GM19043 (cell line): Measurements from ENCODE around the gene GGTLC1.

ENCODE experiments used
- ATAC-seq: cut with Tn5 transposase; IDR thresholded peaks from one replicate; pipeline ENCODE4 v1.9.1; 2021; ENCODE audit warnings: low read depth; ENCODE audit not compliant: unreplicated experiment

GGTLC1 gene

DNA sequence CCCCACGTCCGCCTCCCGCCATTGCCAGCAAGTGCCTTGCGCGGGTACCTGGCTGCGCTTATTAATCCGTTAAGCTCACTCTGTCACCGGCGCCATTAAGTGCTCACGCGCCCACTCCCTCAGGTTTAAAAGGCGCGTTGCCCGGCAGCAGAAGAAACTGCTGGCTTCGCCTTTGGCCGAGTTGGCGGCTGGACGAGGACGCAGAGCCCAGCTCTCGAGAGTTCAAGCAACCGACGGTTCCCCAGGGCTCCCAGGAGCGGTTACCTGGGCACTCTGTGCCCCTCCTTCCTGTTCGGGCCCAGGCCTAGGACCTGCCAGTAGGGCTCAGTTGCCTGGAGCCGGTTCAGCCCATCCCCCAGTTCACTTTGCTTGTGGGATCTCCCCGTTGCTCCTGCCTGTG lies at the start of gene GGTLC1:
Gene GGTLC1, minus strand, starts transcription at position 219 of the 400 bp plus-strand sequence. CDS start 2,168 bp downstream, outside the sequence.
- ATAC-seq, result no peak

- no peak for ATAC-seq
Observed at GRCh38 chr20:24034820-24035219, 46.2 kb upstream of the GGTLC1 start.

- ATAC-seq, result no peak
Observed at GRCh38 chr20:24033565-24033964, 45.0 kb upstream of the GGTLC1 start.

DNA sequence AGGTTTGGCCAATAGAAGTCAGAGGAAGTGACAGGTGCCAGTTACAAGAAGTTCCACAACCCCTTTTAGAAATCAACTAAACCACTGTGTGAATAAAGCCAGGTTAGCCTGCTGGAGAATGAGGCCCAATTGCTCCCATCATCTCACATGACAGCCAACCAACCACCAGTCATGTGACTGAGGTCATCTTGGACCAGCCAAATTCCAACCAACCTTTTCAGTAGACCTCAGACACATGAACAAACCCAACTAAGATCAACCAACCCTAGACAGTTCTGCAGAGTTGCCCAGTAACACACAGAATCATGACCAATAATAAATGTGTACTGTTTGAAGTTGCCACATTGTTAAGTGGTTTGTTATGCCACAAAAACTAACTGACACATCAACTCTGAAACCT lies 44.6 kb upstream of the GGTLC1 start:
- no peak for ATAC-seq

GRCh38 chr20:24032400-24032898 lies 43.9 kb upstream of the GGTLC1 start:
- ATAC-seq, result no peak

GRCh38 chr20:24027229-24027628 lies 38.6 kb upstream of the GGTLC1 start:
- ATAC-seq, result peak; percentile 59

- ATAC-seq, result no peak
Observed at GRCh38 chr20:24022621-24023180, 34.1 kb upstream of the GGTLC1 start.

GRCh38 chr20:24018796-24019195 lies 30.2 kb upstream of the GGTLC1 start:
- ATAC-seq, result no peak

- ATAC-seq, result no peak
Observed at GRCh38 chr20:24017458-24017755, 28.8 kb upstream of the GGTLC1 start.

DNA sequence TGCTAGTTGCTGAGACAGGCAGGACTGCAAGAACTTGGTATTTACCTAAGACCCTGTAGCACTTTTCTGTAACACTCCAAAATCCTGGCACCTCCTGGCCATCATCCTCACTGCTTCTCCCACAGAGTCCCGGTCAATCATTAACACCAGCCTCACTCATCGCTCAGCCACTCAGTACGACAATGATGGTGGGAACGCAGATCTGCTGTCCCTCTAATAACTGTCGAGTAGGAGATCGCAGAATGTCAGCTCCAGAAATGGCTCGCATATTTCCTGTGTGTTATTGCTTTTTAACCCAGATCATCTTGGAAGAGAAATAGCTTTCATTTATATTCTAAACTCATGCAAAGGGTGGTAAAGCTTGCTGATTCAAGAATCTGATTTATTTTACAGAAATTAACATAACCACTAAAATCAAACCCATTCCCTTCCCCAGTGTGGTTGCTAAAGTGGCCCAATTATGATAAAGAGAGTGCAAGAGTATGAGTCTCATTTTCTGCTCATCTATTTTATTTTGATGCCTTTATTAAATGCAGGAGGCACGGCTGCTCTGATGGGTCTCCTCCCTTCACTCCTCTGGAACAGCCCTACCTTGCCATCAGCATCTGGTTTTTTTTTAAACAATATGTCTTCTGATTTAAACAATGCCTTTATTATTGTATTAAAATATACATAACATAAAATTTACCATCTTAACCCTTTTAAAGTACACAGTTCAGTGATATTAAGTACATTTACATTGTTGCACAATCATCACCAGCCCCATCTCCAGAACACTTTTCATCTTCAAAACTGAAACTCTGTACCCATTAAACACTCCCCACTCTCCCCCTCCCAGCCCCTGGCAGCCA lies 28.3 kb upstream of the GGTLC1 start:
- no peak for ATAC-seq

DNA sequence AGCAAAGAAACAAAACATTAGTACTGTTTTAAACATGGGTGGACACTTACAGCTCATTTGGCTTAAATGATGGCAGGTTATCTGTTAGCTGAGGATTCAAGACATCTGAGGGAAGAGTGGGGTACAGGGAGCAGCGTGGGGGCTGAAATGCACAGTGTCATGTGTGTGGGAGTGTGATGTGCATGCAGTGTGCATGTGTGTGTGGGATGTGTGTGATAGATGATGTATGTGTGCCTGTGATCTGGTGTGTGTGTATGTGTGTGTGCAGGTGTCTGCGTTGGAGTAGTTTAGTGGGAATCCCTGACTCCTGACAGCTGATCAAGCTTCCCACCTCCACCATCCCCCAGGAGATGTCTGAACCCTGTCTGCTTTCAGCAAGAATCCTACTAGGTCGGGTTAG lies 25.4 kb upstream of the GGTLC1 start:
- ATAC-seq, result no peak

GRCh38 chr20:24011282-24011681 lies 22.7 kb upstream of the GGTLC1 start:
- no peak for ATAC-seq

DNA sequence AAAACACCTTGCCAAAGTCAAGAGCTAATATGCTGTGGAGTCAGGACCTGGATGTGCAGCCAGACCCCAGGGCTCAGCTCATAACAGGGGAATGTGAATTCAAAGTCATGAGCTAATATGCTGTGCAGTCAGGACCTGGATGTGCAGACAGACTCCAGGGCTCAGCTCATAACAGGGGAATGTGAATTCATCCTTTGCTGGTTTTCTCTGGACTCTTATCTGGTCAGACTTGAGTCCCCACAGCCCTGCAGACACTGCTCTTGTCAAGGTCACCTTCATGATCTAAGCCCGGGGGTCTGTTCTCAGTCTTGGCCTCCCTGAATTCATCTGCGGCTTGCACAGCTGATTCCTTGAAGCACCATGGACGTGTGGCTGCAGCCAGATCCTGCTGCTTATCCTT lies 19.2 kb upstream of the GGTLC1 start:
- ATAC-seq, result no peak

GRCh38 chr20:24007073-24007595 lies 18.6 kb upstream of the GGTLC1 start:
- ATAC-seq, result no peak

DNA sequence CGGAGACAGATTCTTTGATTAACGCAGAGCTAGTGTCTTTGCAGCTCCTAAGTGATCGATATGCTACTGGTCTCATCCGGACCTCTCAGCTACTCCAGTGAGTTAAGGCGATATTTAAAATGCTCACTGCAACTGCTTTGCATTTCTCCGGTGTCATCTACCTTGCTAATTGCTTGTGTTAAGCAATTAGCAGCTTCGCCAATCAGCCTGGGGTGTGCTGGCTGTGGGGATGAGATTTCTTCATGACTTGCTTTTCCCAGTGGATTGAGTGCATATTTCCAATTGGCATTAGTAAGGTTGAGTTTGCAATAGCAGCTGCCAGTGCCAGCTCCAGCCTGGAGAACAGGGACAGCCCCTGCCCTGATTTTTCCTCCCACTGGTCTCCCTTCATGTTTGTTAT lies 18.0 kb upstream of the GGTLC1 start:
- ATAC-seq, result no peak

- ATAC-seq, result no peak
Observed at GRCh38 chr20:24004471-24004870, 15.9 kb upstream of the GGTLC1 start.

DNA sequence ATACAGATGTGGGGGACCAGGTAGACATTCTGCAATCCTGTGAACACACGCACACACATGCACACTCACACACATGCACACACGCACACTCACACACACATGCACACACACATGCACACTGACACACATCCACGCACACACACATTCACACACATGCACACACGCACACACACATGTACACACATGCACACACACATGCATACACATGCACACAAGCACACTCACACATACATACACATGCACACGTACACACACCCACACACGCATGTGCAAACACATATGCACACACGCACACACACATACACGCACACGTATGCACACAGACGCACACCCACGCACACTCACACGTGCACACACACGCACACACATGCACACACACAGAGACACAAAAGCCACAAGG lies 14.3 kb upstream of the GGTLC1 start:
- ATAC-seq, result no peak

DNA sequence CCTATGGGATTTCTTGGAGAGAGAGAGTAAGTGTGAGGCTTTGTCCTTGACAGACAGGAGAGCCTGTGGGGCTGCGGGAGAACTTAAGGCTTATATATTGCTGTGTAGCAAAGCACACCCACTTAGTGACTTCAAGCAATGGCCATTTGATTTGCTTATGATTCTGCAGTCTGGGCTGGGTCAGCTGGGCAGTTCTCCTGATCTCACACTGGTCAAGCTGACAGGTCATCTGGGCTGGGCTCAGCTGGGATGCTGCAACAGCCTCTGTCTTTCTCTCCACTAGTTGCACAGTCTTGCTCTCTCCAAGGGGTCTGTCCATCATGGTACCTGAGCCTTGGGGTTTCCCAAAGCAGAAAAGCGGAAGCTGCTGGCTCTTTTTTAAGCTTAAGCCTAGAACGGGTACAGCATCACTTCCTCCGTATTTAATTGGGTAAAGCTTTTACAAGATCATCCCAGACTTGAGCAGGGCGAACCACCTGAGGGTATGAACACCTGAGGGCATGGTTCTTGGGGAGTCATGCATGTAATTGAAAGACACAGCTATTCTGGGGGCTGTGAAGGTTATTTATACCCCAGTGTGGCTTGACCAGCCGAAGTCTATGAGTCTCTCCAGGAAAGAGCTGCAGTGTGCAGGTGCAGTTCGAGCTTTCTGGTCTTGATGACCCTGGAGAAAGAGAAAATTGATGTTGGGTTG lies 13.3 kb upstream of the GGTLC1 start:
- ATAC-seq, result no peak

GRCh38 chr20:23998844-23999243 lies 10.3 kb upstream of the GGTLC1 start:
- ATAC-seq, result no peak

DNA sequence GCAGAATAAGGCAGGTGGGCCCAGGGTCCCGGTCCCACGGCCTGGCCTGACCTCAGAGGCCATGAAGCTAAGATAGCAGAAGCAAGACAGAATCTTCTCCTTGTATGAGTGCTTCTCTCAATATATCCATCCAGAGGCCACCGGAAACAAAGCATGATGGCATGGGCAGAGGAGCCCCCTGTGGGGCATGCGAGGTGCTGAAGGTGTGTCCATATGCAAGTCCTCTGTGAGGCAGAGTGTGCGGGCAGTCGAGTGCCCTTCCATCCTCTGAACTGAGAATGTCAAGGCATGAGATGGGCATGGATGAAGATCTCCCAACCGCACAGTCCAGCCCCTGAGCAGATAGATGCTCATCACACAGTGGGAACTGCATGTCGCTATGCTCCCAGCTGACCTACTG lies 9.8 kb upstream of the GGTLC1 start:
- ATAC-seq, result no peak

DNA sequence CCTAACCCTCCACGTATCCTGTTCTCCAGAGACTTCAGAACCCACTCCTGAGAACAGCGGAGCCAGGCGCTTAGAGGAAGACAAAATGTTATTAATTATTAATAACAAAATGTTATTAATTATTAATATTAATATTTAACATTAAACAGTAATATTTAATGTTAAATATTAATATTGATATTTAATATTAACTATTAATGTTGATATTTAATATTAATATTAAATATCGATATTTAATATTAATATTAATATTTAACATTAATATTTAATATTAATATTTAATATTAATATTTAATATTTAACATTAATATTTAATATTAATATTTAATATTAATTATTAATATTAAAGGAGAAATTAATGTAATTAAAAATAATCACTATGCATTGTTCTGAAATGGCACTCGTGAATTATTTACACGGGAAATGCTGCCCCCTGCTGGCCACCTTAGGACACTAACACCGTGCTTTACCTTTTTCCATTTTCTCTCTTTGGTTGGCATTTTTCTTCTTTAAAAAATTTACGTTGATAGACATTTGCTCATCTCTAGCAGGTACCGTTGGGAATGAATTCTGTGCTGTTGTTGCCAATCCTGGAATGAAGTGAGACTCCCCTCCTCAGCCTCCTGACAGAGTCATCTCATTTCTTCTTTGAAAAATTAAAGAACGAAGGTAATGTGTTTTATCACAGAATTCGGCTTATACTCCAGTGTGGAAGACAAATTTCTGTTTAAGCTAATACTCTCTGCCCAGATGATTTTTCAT lies 7.5 kb upstream of the GGTLC1 start:
- ATAC-seq, result no peak
